Kidney (tissue), 14 donors: ENCODE results near the gene CFAP74. TPM values are rescaled to one million over a fixed set of nuclear protein-coding genes. Genes with fewer than 3 reads are reported as not detected.

Experiments used
- DNase-seq, 5 donors: peaks; one replicate each; pipeline ENCODE4 v3.0.0-alpha.2; 2013 to 2020
- FAIRE-seq: peaks from 2 replicates; lab custom pipeline; 2012; peaks lifted over from hg19 to GRCh38; lab: Jason Lieb, UNC
- H3K27ac ChIP-seq, 2 donors: one replicate each; pipeline ENCODE4 v1.7.0; 2013; ENCODE audit warnings: low read depth in 2 of 2, low read length in 2 of 2, inconsistent platforms in 1 of 2
- H3K27me3 ChIP-seq: one replicate; pipeline ENCODE4 v1.7.1; 2013; ENCODE audit warnings: low read length, inconsistent platforms; ENCODE audit not compliant: control insufficient read depth, insufficient read depth
- H3K36me3 ChIP-seq, 3 donors: one replicate each; pipeline versions ENCODE4 v1.7.0 to v1.7.1; 2013; ENCODE audit warnings: low read length in 3 of 3, control low read depth in 1 of 3, inconsistent platforms in 1 of 3; ENCODE audit not compliant: insufficient read depth in 3 of 3, control insufficient read depth in 2 of 3
- H3K4me1 ChIP-seq, 3 donors: one replicate each; pipeline versions ENCODE4 v1.7.0 to v1.7.1; 2013; ENCODE audit warnings: low read length in 3 of 3, inconsistent platforms in 1 of 3, low read depth in 1 of 3; ENCODE audit not compliant: control insufficient read depth in 2 of 3, insufficient read depth in 2 of 3
- H3K4me3 ChIP-seq, 3 donors: one replicate each; pipeline versions ENCODE4 v1.7.0 to v1.8.1; 2013; ENCODE audit warnings: low read length in 3 of 3, control low read depth in 1 of 3, inconsistent platforms in 1 of 3
- H3K9ac ChIP-seq, 3 donors: one replicate each; pipeline versions ENCODE4 v1.7.0 to v1.7.1; 2013; ENCODE audit warnings: low read length in 3 of 3, control low read depth in 1 of 3, inconsistent platforms in 1 of 3
- H3K9me3 ChIP-seq, 3 donors: one replicate each; pipeline versions ENCODE4 v1.7.0 to v1.7.1; 2013; ENCODE audit warnings: low read length in 3 of 3, control low read depth in 1 of 3, inconsistent platforms in 1 of 3; ENCODE audit not compliant: control insufficient read depth in 2 of 3, insufficient read depth in 1 of 3
- intact Hi-C: fragments of 100-400 bp; cut with DNase I; formaldehyde crosslinking; loops from one replicate; pipeline ENCODE4 v1.11.1; 2022
- polyA plus RNA-seq: library from polyadenylated mRNA; stranded (reverse); fragments of 350-450 nt; fragmentation: Illumina TruSeq; extraction: RNeasy Lipid Tissue Mini Kit (QIAGEN cat#74804); gene quantifications from one replicate; pipeline ENCODE4 v1.2.3, GENCODE V29; 2014; ENCODE audit warnings: low read depth, low replicate concordance; ENCODE audit not compliant: insufficient read depth
- total RNA-seq: library from RNA; stranded (reverse); fragmentation: NEBNext Ultra II Directional; extraction: Animal tissue kit (Norgen Biotek cat#: 25700); gene quantifications from one replicate; pipeline ENCODE4 v1.2.1, GENCODE V29; 2021
- TF ChIP-seq, protein P1 (sequence below): IDR thresholded peaks from 3 replicates; pipeline ENCODE4 v1.5.1; 2012; ENCODE audit warnings: mild to moderate bottlenecking, moderate library complexity, borderline replicate concordance; ENCODE audit not compliant: insufficient read depth; ENCODE audit errors: extremely low read depth
- donor health status: control.
- donor health status: control.
- donor health status: control.
- donor health status: control.
- donor health status: control.
- donor health status: DM: yes; HTN: yes; CAD: no.
- donor health status: Normal renal cell carcinoma (clear cell type).

Gene CFAP74
- total and polyA plus RNA-seq, 2 donors from 2014 or later: not detected

DNA sequence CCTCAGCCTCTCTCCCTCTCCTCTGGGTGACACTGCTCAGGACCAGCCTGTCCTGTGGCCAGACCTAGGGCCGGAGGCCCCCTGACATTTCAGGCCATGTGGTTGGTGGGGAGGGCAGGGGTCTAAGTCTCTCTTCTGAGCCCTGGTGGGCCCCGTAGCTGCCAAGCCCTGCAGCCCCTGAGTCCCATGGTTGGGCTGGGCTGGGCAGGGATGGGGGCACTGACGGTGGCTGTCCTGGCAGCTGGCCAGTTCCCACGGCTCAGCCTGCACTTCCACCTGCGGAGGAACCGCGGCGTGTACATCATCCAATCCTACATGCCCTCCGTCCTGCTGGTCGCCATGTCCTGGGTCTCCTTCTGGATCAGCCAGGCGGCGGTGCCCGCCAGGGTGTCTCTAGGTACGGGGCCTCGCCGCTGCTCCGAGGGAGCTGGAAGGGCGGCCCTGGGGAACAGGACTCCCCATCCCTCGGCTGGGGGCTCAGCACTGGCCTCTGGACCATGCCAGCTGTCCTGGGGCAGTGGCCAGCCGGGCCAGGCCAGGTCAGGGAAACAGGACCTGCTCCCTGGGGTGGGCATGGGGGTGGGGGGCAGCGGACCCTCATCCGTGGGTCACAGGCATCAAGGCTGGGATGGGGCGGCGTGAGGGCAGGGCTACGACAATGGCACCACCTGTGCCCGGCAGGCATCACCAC is 25.4 kb upstream of the CFAP74 start:
- Histone ChIP-seq H3K9ac (no peak overlapping the region), H3K27ac (no peak overlapping the region), H3K9me3 (no peaks in the 10 kb centered on the region), H3K4me3 (no peak overlapping the region), H3K36me3 (no peaks in the 10 kb centered on the region), H3K4me1 (peaks cover 0 to 10% (median 0%) of the 10 kb centered on the region in 3 donors), H3K27me3 (no peaks in the 10 kb centered on the region)
- FAIRE-seq (no peak), DNase-seq (no peak)
- TF ChIP-seq, protein P1, sequence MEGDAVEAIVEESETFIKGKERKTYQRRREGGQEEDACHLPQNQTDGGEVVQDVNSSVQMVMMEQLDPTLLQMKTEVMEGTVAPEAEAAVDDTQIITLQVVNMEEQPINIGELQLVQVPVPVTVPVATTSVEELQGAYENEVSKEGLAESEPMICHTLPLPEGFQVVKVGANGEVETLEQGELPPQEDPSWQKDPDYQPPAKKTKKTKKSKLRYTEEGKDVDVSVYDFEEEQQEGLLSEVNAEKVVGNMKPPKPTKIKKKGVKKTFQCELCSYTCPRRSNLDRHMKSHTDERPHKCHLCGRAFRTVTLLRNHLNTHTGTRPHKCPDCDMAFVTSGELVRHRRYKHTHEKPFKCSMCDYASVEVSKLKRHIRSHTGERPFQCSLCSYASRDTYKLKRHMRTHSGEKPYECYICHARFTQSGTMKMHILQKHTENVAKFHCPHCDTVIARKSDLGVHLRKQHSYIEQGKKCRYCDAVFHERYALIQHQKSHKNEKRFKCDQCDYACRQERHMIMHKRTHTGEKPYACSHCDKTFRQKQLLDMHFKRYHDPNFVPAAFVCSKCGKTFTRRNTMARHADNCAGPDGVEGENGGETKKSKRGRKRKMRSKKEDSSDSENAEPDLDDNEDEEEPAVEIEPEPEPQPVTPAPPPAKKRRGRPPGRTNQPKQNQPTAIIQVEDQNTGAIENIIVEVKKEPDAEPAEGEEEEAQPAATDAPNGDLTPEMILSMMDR: no peak
- intact Hi-C loops: no loop called here

DNA sequence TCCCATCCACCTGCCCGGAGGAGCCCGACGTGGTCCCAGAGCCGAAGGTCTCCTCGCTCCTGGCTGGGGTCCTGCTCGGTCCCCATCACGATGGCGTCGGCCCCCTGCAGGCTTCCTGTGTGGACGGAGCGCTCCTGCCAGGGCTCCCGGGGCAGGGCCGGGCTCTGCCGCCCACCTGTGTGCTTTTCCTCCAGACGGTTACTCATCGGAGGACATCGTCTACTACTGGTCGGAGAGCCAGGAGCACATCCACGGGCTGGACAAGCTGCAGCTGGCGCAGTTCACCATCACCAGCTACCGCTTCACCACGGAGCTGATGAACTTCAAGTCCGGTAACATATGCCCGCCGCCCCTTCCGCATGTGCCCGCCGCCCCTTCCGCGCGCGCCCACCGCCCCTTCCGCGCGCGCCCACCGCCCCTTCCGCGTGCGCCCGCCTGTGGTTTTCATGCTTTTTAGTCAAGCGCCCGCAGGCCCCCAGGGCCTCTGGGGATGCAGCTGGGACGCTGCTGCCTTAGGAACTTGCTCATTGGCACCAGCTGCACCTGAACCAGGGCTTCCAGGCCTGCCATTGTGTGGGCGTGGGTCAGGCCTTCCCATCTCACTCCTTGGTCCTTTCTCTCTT is 24.5 kb upstream of the CFAP74 start:
- Histone ChIP-seq H3K27ac (no peak overlapping the region), H3K9me3 (no peaks in the 10 kb centered on the region), H3K9ac (no peak overlapping the region), H3K4me1 (peaks cover 0 to 10% (median 0%) of the 10 kb centered on the region in 3 donors), H3K4me3 (no peak overlapping the region), H3K36me3 (no peaks in the 10 kb centered on the region), H3K27me3 (no peaks in the 10 kb centered on the region)
- intact Hi-C loops: no loop called here
- TF ChIP-seq, protein P1: no peak
- DNase-seq: no peak
- no peak for FAIRE-seq

DNA sequence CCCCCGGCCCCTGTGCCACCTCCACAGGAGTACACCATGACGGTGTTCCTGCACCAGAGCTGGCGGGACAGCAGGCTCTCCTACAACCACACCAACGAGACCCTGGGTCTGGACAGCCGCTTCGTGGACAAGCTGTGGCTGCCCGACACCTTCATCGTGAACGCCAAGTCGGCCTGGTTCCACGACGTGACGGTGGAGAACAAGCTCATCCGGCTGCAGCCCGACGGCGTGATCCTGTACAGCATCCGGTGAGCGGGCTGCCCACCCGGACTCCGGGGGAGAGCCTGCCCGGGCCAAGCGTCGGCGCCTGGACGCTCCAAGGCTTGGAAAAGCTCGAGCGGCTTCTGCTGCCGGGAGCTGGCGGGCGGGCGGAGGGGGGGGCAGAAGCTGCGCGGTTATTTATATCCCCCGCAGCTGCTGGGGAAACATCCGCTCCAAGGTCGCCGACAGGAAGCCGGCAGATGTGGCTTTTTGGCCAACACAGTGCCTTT is 21.9 kb upstream of the CFAP74 start:
- Histone ChIP-seq H3K9ac (no peak overlapping the region), H3K4me1 (peaks cover 0 to 10% (median 0%) of the 10 kb centered on the region in 3 donors), H3K4me3 (no peak overlapping the region), H3K9me3 (no peaks in the 10 kb centered on the region), H3K27me3 (peaks cover 3% of the 10 kb centered on the region), H3K36me3 (no peaks in the 10 kb centered on the region), H3K27ac (peak overlapping the region in 1 of 2 donors; percentile 43)
- FAIRE-seq (no peak), DNase-seq (peak; percentile 54 to 84 (median 67))
- intact Hi-C loops: no loop called here
- TF ChIP-seq, protein P1: no peak
